Inferior parietal cortex (tissue), 1 donor: ENCODE measurements around the gene KANK4.

Experiments
- DNase-seq: peaks from one replicate; pipeline ENCODE4 v3.0.0-alpha.2; 2016; ENCODE audit errors: extremely low spot score

Gene KANK4

DNA sequence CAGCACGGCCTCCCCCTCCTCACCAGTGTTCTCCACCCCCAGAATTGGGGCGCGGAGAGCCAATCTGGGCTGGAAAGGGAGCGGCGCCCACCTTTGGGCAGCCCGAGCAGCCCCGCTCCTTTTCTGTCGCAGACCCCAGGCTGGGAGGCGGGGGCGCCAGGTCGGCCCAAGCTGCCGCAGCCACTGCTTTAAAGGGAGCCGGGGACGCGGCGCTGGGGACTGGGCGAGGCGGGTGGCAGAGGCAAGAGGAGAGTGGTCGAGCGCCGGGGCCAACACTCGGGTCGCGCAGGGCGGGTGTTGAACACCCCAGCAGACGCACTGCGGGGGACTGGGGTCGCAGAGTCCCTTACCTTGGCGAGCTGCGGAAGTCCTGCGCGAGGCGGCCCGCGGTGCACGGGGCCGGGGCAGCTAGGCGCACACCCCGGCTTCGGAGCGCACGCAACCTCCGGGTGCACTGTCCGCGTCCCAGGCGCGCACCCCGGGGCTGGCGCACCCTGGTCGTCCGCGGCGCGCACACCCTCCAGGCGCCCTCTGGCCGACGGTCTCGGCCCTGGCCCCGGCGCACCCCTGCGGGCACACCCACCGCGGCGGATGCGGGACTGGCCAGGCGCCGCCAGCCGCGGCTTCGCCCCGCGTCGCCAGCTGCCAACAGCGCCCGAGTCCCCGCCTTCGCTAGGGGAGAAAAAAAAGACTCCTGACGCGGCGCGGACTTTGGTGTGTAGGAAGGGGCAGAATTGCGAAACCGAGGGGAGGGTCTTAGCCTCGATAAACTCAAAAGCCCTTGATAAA, at the start of gene KANK4:
Gene KANK4 (minus strand): TSS at position 679 of the 789 bp plus-strand sequence. CDS start 37,870 bp downstream, outside the sequence.
- no peak for DNase-seq

DNA sequence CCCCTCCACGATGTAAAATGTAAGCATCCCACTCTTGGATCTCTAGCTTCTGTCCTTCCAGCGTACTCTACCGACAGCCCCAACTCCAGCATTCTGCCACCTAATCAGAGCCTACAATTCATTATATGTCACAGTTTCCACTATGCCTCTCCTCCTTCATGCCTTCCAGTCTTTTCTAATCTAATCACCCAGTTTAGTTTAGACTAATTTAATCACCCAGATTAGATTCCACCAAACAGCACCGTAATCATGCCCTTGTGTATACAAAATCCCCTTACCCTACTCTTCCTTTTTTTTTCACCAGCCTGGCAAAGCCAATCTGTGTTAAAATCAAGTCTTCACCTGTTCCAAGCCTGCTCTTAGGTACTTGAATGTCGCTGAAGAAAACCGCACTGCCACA, 49.8 kb upstream of the KANK4 start:
- DNase-seq, result no peak

DNA sequence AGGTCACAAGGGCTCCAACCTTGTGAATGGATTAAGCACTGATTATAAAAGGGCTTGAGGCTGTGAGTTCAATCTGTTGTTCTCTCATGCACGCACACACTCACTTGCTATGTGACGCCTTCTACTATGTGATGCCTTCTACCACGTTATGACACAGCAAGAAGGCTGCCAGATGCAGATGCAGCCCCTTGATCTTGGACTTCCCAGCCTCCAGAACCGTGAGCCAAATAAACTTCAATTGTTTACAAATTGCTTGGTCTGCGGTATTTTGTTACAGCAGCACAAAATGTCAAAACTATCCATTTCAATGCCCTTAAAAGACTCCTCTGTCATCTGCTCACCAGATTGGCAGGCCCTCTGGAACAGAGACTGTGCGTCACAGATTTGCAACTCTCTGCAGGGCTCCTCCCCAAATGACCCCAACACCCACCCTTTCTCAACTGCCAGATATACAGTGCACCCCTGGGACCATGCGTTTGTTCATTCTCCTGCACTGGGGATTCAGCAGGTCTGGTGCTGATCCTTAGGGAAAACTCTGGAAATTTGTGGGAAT, 47.8 kb upstream of the KANK4 start:
- DNase-seq, result no peak

DNA sequence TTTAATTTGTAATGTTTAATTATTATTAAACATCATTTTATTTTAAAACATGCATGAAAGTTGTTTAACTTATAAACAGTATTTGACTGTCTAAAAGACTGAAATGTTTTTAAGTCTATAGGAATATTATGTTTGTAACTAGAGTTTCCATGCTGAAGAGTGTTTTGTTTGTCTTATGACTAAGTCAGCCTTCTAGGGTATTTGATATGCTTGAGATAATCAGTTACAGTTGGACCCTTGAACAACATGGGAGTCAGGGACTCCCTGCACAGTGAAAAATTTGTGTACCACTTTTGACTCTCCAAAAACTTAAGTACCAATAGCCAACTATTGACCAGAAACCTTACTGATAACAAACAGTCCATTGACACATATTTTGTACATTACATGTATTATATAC, 45.5 kb upstream of the KANK4 start:
- DNase-seq, result no peak

DNA sequence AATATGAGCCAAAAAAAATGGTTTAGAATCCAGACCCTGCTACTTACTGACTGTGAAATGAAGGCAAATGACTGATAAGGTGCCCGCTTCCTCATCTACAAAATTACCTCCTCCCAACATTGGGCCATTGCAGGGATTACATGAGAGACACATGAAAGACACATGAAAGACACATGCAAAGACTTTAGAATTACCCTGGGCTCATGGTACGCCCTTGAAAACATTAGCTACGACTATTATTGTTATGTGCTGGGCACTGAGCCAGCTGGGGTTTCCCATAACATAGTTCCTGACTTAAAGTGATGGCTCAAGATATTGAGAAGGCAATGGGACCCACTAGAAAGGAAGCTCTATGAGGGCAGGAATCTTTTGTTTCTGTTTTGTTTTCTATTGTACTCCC, 43.7 kb upstream of the KANK4 start:
- no peak for DNase-seq

DNA sequence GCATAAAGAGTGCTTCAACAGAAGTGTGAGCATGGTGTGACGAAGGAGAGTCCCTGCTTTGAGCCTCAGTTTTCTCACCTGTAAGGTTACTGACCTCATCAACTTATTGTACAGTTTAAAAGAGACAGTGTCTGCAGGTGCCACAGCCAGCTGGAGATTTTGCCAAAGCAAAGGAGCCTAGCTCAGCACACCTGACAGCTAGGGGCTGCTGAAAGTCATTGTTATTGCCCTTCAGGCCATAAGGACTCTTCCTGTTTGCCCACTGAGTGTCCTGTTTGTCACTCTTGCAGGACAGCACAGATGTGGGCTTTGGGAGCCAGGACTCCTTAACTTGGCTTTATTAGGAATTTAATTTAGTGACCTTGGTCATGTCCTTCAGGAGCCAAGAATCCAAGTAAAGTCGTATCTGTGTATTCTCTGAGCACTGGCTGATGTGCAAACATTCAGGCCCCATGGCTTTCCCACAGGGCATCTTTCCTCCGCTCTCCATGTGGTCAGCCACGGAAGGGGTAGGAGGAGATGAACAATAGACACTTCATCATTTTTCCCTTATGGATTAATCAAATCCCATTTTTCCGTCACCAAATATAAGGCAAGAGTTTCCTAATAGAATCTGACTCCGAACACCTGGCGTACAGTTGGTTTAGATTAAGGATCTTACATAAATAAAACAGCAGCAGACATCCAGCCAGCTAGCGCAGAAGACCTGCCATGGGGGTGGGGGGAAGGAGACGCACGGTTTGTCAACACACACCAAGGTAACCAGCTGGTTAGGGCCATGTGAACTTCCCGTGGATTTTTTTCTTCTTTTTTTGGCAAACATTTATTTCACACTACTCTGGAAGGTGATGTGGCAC, 43.1 kb upstream of the KANK4 start:
- DNase-seq, result no peak

DNA sequence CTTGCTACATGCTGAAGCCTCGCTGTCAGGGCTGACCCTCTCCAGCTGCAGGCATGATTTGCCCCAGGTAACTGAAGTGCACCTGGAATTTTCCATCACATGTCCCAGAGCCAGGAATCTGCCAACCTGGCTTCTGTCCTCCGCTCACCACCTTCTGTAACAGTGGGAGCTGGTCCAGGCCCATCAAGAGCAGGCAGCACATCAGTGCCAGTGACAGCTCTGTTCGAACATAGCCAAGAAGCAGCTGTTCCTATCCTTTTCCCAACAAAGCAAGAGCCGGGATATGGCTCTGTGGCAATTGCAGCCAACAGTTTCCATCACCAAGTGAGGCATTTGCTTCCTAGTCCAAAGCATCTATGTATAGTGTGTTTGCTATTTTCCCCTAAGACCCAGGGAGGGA, 42.2 kb upstream of the KANK4 start:
- DNase-seq, result no peak

DNA sequence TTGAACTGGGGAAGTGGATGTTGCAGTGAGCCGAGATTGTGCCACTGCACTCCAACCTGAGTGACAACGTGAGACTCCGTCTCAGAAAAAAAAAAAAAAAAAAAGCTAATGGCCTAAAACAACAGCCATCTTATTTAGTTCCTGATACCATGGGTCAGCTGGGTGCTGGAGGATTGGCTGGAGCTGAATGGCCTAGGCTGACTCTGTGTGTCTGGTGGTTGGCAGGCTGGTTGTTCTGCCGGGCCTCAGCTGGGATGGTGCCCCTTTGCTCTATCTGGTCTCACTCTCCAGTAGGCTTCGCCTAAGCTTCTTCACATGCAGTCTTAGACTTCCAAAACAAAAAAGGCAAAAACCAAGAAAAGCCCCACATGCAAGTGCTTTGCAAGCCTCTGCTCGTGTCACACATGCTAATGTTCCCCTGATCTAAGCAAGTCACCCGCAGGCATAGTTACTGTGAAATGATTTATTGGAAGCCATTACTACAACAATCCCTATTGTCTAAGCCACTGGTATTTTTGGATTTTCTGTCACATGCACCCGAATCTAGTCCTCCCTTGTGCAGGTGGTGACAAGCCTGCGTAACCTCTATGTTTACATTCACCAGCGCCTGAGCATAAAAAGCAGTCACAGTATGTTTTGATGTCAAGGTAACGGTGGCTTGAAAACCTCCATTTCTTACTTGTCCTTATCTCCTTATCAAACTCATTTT, 39.6 kb upstream of the KANK4 start:
- DNase-seq, result no peak

DNA sequence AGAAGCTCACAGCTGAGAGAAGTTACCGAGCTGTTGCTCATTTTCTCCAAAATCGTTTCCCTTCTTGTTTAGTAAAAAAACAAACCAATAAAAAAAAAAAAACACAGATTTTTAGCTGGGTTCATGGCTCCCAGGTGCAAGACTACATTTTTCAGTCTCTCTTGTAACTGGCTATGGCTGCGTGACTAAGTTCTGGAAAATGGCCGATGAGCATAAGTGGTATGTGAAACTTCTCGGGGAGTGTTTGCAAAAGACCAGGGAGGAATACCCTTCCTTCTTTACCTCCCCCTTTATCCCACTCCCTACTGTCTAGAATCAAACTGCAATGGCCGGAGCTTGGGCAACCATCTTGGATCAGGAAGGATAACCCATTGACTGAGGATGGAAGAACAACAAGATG, 38.7 kb upstream of the KANK4 start:
- DNase-seq, result no peak

DNA sequence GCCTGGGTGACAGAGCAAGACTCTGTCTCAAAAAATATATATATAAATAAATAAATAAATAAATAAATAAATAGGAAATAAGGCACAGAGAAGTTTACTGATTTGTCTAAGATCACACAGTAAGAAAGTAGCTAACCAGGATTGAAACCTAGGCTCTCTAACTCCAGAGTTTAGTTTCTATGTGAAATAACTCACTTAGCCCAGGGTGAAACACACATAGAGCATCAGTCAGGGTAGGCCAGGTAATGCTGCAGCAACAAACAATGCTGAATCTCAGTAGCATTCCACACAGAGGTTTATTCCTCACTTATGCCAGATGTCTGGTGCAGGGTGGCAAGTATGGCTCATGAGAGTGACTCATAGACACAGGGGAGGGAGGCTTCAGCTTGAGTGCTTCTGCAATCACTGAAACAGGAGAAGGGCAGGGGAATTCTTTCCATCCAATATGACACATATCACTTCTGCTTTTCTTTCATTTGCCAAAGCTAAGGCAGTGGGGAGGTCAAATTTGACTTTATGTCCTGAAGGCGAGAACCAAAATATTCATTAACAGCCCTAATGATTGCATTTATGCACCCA, 37.1 kb upstream of the KANK4 start:
- DNase-seq, result no peak

DNA sequence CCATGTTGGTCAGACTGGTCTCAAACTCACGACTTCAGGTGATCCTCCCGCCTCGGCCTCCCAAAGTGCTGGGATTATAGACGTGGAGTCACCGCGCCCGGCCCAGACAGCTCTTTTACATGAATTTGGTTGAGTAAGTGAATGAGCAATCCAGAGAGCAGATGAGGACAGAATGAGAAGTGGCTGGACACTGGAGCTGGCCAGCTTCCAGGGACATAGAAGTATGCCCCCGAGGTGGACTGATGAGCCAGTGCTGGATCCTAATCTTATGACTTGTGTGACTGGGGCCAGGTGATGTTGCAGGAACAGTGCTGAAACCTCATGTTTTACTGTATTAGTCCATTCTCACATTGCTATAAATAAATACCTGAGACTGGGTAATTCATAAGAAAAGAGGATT, 35.9 kb upstream of the KANK4 start:
- DNase-seq, result no peak

DNA sequence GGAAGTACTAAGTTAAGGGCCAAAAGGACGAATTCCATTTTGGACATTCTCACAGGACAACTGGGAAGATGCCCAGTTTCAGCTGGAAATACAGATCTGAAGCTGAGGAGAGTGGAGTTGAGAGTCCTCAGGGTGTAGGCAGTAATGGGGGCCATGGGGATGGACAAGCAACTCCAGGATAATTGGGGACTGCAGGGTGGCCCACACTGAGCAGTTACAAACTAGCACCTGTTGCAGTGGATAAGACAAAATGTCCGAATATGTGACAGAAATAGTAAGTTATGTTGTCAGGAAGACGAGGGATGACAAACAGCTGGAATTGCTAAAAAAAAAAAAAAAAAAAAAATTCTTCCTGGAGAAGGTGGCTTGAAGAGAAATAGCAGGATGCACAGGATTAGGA, 34.6 kb upstream of the KANK4 start:
- DNase-seq, result no peak

DNA sequence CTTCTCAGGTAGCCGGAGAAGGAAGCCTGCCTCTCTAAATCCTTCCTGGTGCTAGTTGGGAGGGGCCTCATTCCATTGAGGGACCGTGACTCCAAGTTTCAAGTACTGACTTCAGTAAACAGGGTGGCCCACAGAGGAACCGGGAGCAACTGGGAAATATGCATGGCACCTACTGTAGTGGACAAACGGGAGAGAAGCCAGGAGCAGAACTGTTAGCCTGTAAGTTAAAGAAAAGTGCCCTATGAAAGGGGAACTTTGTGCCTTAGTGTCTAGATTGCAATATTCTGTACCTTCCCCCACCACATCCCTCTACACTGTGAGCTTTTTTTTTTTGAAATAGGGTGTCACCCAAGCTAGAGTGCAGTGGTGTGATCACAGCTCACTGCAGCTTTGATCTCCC, 33.2 kb upstream of the KANK4 start:
- no peak for DNase-seq

DNA sequence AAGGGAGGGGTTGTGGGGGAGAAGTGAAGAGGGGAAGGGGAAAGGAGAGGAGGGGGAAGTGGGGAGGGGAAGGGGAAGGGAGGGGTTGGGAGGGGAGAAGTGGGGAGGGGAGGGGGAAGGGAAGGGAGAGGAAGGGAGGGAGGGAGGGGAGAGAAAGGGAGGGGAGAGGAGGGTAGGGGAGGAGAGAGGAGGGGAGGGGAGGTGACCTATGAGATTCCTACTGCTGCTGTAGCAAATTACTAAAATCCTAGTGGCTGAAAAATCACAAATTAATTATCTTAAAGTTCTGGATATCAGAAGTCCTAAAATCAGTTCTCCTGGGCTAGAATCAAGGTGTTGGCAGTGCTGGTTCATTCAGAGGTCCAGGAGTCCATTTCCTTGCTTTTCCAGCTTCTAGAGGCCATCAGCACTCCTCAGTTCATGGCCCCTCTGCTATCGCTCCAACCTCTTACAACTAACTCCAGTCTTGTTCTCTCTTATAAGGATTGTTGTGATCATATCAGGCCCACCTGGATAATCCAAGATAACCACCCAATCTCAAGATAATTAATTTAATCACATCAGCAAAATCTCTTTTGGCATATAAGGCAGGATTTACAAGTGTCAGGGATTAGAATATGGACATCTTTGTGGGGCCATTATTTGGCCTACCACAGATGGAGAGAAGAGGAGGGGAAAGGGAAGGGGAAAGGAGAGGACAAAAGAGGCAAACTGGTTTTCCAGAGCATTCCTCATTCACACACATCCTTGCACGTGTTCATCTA, 30.4 kb upstream of the KANK4 start:
- no peak for DNase-seq

DNA sequence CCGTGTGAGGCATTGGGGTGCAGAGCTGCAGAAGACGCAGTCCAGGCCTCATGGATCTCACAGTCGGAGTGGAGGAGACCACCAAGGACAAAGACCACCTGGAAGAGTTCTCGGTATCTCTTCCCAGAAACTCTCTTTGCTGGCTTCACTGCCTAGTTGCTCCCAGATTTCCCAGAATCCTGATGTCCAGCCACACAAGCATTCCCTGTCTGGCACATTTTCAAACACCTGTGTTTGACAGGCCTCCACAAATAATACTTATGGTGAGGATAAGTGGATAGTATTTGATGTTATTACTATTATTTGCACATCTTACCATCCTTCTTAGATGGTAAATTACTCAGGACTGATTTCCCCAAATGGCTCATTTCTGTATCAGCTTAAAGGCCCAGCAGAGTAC, 27.7 kb upstream of the KANK4 start:
- DNase-seq, result no peak

DNA sequence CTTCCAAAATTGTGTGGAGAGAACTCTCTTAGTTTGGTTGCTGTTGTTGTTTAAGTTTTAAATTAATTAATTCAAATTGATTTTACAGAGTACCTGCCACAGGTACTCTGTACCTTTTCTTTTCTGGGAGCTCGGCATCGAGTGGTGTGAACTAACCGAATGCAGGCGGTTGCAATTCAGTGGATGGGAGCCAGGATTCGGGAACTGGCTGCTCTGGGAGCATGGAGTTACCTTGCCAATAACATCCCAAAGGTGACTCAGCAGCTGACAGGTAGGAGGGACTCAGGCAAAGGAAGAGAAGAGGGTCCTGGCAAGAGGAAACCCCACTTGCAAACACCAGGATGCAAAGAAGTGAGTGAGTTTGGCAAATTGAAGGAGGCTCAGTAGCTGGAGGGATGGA, 24.7 kb upstream of the KANK4 start:
- DNase-seq, result no peak

DNA sequence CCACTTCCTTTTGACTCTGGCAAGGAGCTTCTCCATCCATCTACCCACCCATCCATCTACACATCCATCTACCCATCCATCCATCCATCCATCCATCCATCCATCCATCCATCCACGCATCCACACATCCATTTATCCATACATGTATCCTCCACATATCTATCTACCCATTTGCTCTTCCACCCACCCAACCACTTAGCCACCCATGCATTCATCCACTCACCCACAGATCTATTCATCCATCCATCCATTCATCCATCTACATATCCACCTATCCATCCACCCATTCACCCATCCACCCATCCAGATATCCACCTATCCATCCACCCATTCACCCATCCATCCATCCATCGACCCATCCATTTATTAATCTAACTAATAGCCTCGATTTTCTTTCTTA, 23.0 kb upstream of the KANK4 start:
- DNase-seq, result no peak

DNA sequence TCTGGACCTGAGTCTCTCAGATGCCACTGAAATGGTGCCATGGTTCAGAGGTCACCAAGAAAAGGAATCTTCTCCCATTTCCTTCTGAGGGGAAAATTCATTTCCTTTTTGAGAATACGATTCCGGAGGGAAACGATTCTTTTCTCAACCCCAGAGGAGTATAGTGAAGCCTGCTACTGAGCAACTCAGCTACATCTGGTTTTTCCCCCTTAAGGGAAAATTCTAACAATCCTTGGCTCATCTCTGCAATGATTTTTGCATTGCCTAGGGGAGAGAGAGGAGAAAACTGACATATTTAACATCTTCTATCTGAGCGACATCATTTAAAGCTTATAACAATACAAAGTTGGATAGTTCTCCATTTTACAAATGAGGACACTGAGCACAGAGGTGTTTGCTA, 22.4 kb upstream of the KANK4 start:
- no peak for DNase-seq

DNA sequence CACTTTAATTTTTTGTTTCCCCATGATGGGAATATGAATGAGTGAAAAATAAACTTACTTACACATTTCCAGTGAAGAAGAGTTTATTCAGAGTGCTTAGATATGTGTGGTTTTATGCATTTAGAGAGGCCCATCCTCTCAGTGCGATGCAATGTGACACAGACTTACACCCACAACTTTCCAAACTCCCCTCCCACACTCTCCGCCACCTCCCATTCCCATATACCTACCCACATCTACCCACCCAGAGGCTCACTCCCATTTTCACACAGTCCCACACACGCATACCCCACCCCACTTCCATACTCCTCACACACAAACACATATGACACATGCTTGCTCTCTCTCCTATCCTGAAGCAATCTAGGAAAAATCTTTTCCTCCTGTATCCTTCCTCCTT, 21.9 kb upstream of the KANK4 start:
- no peak for DNase-seq

DNA sequence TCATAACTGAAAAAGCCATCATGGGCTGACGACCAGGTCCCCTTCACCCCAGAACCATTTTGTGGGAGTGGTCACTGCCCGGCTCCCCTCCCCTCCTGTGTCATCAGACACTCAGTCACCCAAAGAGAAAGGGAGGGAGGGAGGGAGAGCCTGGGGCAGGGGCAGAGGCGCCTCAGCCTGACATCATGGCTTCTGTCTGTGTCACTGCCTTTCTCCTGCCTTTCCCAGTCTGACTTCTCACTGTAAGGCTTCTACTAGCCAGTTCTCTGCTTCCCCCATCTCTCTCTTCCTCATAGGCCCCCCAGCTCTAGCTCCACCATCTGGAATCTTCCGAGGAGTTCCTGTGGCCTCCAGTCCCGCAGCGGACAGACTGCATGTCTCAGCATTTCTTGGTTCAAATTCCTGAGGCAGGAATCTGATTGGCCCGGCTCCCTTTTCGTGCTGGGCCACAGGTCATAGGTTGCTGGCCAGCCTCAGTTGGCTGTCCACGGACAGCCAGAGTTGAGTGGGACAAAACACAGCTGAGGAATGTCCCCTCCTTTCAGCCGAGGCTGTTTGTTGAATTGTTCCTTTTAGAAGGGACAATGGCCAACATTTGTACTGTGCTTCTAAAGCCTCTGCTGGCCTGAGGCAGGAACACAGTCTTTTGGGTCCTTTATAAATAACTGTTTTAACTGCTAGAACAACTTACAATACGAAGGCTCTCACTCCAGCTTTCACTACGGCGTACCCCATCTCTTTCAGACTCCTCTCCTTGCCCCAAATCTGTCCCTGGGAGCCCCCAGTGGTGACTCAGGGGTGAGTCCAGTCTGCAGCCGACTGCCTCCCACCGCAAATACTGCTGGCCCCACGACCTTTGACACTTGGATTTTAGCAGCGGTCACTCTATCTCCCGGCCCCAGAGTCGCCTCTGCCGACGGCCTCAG, 18.7 kb upstream of the KANK4 start:
- no peak for DNase-seq
